ENCODE results near the gene IRF9.

DNA sequence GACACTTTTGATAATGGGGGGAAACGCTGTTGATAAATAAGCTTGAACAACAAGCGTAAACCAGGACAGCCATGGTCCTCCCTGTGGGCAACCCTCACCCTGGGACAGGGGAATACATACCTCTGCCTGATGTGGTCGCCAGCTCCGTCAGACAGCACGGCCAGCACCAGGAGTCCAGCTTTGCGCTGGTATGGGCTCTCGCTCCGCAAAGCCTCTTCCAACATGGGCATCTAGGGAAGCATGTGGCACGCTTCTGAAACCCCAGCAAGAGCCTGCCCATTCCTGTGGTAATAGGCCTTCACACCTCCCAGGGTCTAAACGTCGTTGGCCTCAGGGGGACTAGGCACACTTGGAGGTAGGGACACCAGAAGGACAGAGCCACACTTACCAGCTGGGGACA lies 24.7 kb downstream of the IRF9 start:
- TF ChIP-seq, protein P1, sequence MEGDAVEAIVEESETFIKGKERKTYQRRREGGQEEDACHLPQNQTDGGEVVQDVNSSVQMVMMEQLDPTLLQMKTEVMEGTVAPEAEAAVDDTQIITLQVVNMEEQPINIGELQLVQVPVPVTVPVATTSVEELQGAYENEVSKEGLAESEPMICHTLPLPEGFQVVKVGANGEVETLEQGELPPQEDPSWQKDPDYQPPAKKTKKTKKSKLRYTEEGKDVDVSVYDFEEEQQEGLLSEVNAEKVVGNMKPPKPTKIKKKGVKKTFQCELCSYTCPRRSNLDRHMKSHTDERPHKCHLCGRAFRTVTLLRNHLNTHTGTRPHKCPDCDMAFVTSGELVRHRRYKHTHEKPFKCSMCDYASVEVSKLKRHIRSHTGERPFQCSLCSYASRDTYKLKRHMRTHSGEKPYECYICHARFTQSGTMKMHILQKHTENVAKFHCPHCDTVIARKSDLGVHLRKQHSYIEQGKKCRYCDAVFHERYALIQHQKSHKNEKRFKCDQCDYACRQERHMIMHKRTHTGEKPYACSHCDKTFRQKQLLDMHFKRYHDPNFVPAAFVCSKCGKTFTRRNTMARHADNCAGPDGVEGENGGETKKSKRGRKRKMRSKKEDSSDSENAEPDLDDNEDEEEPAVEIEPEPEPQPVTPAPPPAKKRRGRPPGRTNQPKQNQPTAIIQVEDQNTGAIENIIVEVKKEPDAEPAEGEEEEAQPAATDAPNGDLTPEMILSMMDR (IDR thresholded peaks at IDR 0.05), result no peak
- TF ChIP-seq POLR2A (IDR thresholded peaks at IDR 0.05), result no peak
